Renal pelvis (tissue), 4 donors: ENCODE measurements around the gene TESK2. TPM values are rescaled to one million over a fixed set of nuclear protein-coding genes. Genes with fewer than 3 reads are reported as not detected.

Experiments
- DNase-seq: peaks from one replicate; pipeline ENCODE4 v3.0.0-alpha.2; 2013
- polyA plus RNA-seq, 3 donors: library from polyadenylated mRNA; unstranded; fragments of 120-200 nt; gene quantifications; one replicate each; pipeline ENCODE4 v1.2.1, GENCODE V29; 2013; ENCODE audit not compliant: insufficient read length in 3 of 3

The TESK2 gene
- polyA plus RNA-seq, 3 donors: 6.6 to 8.4 (median 7.2) TPM

DNA sequence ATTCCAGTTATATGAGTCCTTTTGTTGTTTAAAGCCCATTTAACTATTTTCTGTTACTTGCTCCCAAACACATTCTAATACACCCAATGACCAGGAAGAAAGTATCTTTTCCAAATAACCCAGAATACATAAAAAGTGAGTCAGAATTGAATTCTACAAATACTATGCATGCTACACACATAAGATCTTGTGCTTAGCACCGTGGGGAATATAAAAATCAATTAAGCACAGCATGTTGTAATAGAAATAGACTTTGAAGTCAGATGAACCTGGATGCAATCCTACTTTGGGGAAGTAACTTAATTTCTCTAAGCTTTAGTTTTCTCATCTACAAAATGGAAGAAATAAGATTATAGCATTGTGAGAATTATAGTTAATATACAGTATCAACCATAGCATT is 110.2 kb downstream of the TESK2 start:
- DNase-seq: no peak

DNA sequence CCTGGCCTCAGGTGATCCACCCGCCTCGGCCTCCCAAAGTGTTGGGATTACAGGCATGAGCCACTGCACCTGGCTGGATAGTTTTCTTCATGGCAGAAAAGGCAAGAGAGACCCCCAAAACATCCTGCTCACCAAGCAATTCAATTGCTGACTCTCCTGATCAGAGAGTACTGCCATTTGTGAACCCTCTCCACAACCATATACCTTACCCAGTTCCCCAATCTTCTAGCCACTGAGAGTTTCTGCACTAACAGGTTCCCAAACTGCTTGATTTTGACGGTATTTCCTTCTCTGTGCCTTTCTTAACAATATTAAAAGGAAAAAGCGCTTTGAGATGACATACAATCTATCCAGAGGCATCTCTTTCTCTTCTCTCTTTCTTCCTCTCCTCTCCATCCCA is 110.8 kb downstream of the TESK2 start:
- no peak for DNase-seq

DNA sequence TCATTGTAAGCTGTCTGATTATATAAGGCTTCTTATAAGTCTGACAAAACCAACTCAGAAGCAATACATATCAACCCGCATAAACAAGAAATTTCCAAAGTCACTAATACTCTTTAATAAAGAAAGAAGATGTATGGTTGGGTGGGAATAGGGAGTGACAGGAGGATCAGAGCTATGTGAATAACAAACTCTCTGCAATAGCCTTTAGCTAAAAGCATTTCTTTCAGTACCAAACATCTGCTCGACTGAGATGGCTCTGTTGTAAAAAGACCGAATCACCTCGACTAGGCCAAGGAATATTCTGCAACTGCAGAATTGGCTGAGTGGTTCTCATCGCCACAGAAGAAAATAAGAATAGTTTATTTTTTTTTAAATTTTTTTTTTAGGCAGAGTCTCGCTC is 111.4 kb downstream of the TESK2 start:
- DNase-seq: no peak

DNA sequence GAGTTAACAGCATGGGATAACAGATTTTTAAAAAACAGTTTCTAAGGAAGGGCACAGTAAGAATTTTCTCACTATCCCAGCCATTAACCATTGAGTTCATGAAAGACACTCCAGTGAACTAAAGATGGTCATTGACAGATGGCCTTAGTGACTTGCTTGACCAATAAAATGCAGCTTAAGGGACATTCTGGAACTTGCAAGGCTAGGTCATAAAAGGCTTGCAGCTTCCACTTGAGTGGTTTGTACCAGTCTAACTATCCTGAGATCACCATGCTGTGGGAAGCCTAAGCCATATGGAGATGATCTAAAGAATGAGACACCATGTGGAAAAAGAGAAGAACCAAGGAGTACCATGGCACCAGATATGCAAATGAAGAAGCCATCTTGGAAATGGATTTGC is 112.8 kb downstream of the TESK2 start:
- no peak for DNase-seq

DNA sequence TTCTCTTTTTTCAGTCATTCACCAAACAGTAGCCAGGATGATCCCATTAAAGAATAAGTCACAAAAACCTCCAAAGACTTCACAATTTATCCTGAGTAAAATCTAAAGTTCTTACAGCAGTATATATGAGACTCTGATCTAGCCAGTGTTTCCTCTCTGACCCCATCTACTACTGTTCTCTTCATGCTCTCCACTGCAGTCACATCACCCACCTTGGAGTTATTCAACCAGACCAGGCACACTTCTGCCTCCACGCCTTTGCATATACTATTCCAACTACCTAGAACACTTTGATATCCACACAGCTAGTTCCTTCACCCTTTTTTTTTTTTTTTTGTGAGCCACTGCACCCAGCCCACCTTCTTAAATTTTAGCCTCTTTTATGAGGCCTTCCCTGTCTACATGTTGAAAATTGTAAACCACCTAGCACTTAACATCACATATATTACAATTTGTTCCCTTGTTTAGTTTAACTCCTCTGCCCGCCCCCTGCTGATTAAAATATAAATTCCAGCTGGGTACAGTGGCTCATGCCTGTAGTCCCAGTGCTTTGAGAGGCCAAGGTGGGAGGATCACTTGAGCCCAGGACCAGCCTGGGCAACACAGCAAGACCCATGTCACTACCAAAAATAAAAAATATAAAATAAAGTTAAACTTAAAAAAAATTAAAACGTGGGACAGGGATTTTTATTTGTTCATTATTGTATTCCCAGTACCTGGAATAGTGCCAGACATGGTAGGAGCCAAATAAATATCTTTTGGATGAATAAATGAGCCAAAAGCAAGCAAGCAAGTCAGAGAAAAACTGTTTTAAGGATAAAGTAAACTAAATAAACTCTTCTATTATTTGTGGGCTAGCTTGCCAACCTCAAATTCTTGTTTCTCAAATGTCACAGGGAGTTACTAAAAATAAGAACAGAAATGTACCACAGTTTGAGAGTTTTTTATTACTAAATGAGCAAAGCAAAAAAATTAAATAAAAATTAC is 115.6 kb downstream of the TESK2 start:
- no peak for DNase-seq

DNA sequence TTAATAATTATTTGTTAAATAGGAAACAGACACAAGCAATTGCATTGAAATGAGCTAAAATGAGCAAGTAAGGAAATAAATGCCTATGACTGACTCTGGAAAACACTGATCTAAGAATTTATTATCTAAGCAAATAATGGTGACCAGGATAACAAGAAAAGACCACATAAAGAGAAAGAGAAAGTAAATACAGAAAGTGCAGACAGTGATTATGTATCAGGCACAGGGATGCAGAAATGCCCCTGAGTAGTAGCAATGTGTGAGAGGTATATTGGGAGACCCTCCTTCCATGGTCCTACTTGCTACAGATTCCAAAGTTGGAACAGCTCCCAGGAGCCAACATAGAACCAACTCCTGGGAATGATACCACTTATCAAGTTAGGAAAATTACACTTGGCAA is 117.4 kb downstream of the TESK2 start:
- no peak for DNase-seq

DNA sequence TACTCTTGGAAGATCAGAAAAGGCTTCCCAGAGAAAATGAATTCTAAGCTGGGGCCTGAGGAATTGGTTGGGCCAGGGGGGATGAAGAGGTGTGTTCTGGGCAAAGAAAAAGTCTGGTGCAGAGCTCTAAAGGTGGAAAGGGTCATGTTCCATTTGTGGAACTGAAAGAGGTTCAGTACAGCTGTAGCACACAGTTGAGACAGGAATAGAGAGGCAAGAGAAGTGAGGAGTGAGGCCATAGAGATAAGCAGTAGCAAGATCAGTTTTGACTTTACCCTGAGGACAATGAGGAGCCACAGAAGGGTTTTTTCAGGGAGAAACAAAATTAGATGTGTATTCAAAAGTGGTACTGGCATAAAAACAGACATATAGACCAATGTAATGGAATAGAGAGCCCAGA is 120.4 kb downstream of the TESK2 start:
- DNase-seq: no peak

DNA sequence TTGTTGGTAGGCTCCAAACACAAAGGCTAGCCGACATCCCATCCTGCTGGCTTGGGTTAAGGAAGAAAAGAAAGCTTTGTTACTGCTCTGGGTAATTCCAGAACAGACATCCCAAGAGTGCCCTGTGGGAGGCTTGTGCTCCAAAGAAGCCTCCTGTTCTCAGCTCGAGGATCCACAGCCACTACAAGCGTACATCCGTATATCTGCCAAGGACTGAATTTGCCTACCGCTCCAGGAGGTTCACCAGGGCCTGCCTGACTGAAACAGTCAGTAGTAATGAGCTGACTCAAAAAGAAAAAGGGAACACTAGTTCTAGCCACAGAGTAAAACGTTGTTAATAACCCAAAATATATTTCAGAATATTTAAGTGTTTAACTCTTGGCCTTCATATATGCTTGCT is 125.9 kb downstream of the TESK2 start:
- DNase-seq: no peak

DNA sequence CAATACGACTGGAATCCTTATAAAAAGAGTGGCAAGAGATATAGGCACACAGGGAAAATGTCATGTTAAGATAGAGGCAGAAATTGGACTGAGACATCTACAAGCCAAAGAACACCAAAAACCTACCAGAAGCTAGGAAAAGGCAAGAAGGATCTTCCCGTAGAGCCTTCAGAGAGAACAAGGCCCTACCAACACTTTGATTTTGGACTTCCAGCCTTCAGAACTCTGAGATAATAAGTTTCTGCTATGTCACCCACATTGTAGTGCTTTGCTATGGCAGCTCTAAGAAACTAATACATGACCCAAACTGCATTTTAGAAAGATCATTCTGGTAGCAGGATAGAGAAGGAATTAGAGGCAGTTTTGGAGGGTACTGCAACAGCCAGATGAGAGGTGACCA is 126.7 kb downstream of the TESK2 start:
- DNase-seq: no peak

DNA sequence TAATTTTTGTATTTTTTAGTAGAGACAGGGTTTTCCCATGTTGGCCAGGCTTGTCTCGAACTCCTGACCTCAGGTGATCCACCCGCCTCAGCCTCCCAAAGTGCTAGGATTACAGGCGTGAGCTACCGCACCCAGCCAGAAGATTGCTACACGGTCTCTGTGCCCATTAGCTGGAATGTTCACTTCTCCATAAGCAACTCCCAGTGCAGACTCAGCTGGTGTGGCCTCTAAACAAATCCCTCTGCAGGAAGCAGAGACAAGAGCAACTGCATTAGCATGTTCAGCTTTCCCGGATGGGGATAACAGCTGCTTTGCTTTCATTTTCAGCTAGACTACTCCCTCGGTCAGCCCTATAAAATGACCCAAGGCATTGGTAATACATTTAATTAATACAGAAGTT is 130.0 kb downstream of the TESK2 start:
- DNase-seq: peak; percentile 24

DNA sequence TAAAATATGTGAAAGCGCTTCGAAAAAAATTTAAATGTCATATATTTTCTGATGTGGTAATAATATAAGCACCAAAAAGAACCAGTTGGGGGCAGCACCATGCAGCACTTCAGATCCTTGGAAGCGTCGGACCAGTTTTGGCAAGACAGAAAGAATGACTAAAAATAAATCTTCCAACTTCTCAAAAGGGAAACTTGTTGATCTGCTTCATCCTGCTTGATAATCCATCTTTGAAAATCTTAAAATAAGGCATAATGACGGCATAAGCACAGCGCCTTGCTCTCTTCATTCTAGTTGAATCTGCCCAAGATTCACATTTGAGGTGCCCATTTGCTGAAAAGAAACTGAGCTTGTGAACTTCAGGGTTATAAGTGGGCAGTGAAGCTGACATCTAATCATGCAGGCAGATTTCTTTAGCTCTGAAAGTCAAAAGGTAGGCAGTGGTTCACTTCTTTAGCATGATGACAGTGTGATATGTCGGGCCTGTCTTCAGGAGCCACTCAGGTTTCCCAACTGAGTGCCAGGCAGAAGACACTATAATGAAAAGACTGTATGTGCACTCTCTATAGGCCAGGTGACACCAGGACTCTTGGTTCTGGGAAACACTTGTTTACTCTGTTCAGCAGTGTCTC is 131.0 kb downstream of the TESK2 start:
- DNase-seq: peak; percentile 45

DNA sequence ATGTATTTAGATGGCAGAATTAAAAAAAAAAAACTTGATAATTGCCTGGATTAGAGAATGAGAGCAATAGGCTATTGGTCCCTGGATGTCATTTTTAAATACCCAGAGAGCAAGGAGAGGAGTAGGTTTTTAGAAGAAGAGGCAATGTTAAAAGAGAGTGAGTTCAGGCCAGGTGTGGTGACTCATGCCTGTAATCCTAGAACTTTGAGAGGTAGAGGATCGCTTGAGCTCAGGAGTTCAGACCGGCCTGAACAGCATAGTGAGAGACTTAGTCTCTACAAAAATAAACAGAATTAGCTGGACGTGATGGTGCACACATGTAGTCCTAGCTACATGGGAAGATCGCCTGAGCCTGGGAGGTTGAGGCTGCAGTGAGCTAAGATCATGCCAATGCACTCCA is 134.8 kb downstream of the TESK2 start:
- DNase-seq: no peak

DNA sequence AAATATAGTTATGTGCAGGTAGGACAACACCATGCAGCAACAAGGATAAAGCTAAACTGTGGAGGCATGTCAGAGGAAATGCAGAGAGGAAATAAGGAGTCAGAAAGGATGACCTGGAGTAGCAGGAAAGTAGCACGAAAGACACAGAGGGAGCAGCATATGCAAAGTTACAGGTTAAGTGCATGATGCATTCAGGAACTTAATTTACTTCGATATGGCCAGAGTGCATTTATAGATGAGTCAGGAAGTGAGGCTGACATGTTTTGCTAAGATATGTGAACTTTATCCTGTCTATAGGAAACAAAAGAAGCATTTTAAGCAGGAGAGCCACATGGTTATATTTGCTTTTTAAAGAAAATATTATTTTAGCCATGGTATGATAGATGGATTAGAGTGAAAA is 135.3 kb downstream of the TESK2 start:
- DNase-seq: no peak

DNA sequence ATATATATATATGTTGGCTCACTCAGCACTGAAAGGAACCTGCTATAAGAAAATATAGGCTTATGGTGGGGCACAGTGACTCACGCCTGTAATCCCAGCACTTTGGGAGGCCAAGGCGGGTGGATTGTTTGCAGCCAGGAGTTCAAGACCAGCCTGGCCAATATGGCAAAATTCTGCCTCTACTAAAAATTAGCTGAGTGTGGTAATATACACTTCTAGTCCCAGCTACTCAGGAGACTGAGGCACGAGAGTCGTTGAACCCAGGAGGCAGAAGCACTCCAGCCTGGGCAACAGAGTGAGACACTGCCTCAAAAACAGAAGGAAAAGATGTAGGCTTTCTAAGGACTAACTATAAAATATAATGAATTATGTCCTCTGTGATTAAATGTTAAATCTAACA is 136.1 kb downstream of the TESK2 start:
- DNase-seq: no peak

DNA sequence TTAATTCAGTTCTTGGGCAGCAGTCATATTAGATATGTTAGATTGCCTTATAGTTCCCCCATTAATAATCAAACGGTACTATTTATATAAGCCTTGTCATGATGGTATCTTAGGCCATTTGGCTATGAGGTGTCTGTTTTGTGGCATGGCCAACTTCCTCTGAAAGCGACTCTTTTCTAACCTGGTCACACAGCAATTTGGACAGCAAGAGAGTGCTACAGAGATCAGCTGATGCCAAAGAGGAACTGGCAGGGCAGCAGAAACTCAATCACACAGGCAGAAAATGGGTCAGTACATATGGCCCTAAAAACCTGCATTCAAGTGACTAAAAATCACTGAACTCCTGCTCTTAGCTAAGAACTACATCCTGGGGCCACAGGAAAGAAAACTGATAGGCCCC is 137.3 kb downstream of the TESK2 start:
- no peak for DNase-seq

DNA sequence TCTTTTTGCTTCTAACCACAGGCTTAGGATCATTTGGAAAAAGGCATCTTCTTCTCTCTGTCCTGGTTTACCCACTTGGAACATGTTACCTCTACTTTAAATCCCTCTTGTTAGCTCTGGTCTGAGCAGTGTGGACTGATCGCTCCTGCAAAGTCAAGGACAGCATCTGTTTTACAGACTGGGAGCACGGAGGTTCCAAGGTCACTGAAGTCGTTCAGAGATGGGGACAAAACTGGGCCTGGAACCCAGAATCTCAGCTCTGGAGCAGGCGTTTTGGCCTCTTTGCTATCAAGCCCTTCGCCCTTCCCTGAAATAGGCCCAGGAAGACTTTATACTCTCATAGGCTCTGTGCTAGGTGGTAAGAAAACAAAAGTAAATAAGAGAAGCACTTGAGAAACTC is 139.5 kb downstream of the TESK2 start:
- no peak for DNase-seq

DNA sequence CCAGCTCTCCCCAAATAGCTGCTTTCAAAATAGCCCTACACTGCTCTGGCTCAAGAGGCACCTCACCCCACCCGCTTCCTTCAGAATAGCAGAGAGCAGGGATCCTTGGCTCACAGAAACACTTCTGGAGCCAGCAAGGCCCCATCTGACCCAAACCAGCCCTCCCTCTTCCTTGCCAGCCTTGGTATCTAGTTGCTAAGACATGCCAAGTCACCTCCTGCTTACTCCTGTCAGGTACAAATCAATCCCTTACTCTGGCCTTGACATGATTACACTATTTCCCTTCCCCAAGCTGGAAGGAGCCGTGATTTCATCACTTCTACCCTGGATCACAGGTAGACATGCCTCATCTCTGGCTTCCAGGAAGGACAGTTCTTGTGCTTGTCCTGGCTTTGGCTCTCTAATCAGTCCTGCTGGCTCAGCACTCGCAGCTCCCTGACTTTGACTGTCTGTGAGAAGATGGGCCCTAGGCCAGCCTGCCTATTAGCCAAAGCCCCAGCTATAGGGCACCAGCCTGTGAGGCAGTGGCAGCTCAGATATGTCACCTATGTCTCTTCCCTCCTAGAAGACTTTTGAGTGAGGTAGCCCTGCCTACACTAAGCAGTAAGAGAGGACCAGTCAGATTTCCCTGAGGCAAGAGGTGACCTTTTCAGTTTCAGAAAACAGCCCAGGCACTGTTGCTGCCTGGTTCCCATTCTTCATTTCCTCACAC is 141.8 kb downstream of the TESK2 start:
- no peak for DNase-seq

DNA sequence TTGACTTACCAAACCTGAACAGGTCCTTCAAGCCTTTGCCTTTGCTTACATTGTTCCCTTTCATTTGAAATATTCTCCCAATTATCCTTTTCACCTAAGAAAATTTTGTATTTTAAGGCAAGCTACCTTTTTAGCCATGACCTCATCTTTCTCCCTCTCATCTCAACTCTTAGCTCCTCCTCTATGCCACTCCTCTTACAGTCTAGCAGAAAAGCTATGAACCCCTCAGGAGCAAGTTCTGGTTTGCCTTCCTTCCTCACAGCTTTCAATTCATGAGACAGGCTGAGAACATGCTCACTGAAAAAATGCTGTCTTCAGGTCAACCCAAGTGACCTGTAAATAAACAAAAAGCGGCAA is 142.4 kb downstream of the TESK2 start:
- no peak for DNase-seq

DNA sequence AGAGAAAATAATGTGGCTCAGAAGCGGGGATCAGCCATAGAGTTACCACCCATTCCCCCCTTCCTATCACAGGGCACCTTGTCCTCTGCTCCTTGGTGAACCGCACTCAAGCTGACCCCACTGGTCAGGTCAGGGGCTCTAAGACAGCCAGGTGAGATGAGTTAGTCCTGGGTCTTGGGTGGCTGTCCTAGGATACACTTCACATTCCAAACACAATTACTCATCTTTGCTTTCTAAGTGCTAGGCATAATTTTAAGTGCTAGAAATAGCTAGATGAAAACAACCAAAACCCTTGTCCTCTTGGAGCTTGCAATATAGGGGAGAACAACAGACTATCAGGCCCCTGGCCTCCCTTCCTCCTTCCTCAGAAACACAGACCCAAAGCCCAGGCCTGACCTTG is 142.9 kb downstream of the TESK2 start:
- no peak for DNase-seq

DNA sequence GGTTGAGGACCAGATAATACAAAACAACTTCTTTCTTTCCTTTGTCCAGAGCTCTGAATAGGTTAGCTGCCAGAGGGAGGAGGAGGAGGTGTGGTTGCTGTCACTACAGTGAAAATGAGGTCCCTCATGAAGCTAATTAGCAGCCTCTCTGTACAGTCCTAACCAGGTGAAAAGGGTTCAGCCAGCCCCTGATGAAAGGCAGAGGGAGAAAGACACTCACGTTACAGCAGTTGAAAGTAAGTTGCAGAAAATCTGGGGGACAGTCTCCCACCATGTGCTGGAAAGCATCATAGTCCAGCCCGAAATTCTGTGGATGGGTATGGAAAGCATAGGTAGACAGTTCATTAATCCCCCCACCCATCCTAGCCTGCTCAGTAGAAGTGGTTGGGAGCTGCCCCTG is 144.5 kb downstream of the TESK2 start:
- DNase-seq: no peak

DNA sequence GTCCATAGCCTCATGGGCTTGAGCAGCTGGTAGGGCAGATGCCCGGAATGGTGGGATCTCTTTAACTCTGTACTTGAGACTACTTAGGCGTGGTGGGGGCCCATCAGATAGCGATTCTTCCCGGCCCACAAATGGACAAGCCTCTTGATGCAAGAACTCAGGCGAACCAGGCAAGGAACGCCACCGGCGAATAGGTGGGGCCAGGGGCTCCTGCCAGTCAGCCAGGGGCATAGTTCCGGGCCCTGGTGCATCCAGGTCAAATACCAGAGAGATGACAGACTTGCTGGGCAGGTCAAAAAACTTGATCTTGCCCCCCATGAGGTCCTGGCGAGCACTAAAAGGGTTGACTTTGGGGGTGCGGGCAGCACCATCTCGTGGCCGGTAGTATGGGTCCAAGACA is 145.9 kb downstream of the TESK2 start:
- DNase-seq: no peak

DNA sequence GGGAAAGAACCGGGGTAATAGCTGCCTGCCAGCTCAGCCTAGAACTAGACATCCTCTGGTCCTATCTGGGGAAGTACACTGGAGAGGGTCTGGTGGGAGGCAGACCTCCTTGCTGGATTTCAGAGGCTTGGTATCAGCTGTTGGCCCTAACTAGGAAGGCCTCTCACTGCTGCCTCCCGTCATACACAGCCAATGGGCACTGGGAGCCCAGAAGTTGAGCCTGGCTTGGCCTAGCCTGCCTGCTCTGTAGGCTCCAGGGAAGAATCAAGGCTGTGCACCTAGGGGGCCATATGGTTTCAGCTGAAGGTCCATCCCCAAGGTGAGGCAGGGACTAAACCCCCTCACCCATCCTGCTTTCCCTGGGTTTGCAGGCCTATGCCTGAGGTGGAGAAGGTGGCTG is 146.5 kb downstream of the TESK2 start:
- DNase-seq: no peak
